HUES6 (cell line): Measurements from ENCODE around the gene MATN3.
A peak's percentile ranks its signal among the peaks of the same experiment; 100 is the strongest.

ENCODE experiments used
- H3K27ac ChIP-seq: 2 replicates; pipeline ENCODE4 v1.7.0; 2013; ENCODE audit warnings: low read depth, mild to moderate bottlenecking, low read length, inconsistent platforms
- H3K27me3 ChIP-seq: 2 replicates; pipeline ENCODE4 v1.6.1; 2013; ENCODE audit warnings: low read length; ENCODE audit not compliant: control insufficient read depth, insufficient read depth
- H3K36me3 ChIP-seq: 2 replicates; pipeline ENCODE4 v1.6.1; 2013; ENCODE audit warnings: low read length; ENCODE audit not compliant: control insufficient read depth, insufficient read depth
- H3K4me1 ChIP-seq: 2 replicates; pipeline ENCODE4 v1.6.1; 2013; ENCODE audit warnings: low read length; ENCODE audit not compliant: control insufficient read depth, insufficient read depth
- H3K4me3 ChIP-seq: 2 replicates; pipeline ENCODE4 v1.5.1; 2013; ENCODE audit warnings: low read depth, low read length
- H3K9ac ChIP-seq: one replicate; pipeline ENCODE4 v1.6.1; 2013; ENCODE audit warnings: mild to moderate bottlenecking, low read length
- H3K9me3 ChIP-seq: 2 replicates; pipeline ENCODE4 v1.6.1; 2013; ENCODE audit warnings: low read depth, low read length; ENCODE audit not compliant: control insufficient read depth, insufficient read depth

MATN3 gene

GRCh38 chr2:19971691-19972090, 40.8 kb downstream of the MATN3 start:
- no peak overlapping the region for H3K27ac ChIP-seq
- H3K9ac ChIP-seq: no peak overlapping the region
- H3K36me3 ChIP-seq: peaks cover 33% of the 10 kb centered on the region
- H3K4me1 ChIP-seq: no peaks in the 10 kb centered on the region
- no peaks in the 10 kb centered on the region for H3K27me3 ChIP-seq
- H3K4me3 ChIP-seq: no peak overlapping the region
- H3K9me3 ChIP-seq: no peaks in the 10 kb centered on the region

- H3K27ac ChIP-seq: no peak overlapping the region
- no peak overlapping the region for H3K4me3 ChIP-seq
- no peak overlapping the region for H3K9ac ChIP-seq
- peaks cover 18% of the 10 kb centered on the region for H3K36me3 ChIP-seq
- H3K9me3 ChIP-seq: no peaks in the 10 kb centered on the region
- H3K27me3 ChIP-seq: no peaks in the 10 kb centered on the region
- no peaks in the 10 kb centered on the region for H3K4me1 ChIP-seq
Measured at GRCh38 chr2:19963386-19963785, 49.1 kb downstream of the MATN3 start.

DNA sequence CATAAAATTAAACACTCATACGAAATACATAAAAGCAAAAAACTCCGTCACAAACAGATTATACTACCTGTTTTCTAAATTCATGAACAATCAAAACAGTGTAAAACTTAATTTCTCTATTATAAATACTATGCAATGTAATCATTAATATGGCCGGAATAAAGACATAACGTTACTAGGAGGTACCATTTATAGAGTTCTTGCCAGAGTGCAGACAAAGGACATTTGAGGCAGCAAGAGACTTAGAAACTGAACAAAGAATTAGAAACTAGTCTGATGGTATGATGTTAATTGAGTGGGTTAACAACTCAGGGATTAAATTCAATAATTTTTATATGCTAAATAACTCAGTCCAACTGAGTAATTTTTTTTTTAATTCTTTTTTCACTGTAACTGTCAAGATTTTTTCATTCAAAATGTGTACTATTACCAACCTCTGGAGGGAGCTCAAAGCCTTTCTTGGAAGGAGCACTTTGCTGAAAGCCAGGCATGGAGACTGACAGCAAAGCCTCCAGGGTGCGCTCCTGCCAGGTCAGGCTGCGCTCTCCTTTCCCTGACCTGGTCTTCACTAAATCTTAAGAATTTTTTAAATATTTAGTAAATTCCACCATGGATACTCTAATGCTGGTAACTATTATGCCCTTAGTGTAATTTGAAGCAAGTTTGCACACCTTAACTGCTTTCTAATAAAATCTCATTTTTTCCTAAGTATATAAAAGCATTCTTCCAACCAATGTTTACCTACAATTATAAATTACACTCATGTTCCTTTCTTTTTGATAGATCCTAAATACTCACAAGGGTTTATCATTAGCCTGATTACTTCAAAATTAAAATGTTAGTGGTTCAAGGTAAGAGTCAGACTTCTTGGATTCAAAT, 56.7 kb downstream of the MATN3 start:
- Histone ChIP-seq H3K9ac (no peak overlapping the region), H3K27me3 (no peaks in the 10 kb centered on the region), H3K4me3 (no peak overlapping the region), H3K9me3 (no peaks in the 10 kb centered on the region), H3K27ac (no peak overlapping the region), H3K36me3 (peaks cover 9% of the 10 kb centered on the region), H3K4me1 (no peaks in the 10 kb centered on the region)

DNA sequence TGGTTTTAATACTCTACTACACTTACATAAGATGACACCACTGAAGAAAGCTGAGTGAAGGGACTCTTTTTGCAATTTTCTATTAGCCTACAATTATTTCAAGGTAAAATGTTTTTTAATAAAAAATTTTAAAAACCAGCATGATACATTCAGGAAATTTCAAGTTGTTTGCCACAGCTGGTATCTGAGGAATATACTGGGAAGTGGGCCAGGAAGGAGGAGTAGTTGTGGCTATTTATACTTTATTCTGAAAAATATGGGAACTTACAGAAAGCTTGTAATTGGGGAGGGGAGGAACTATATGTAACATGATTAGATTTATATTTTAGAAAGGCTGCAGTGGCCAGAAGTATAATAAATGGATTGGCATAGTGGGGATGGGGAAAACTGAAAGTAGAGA, 63.4 kb downstream of the MATN3 start:
- Histone ChIP-seq H3K4me1 (peaks cover 12% of the 10 kb centered on the region), H3K27me3 (no peaks in the 10 kb centered on the region), H3K4me3 (no peak overlapping the region), H3K9ac (no peak overlapping the region), H3K9me3 (no peaks in the 10 kb centered on the region), H3K27ac (no peak overlapping the region), H3K36me3 (peaks cover 19% of the 10 kb centered on the region)

DNA sequence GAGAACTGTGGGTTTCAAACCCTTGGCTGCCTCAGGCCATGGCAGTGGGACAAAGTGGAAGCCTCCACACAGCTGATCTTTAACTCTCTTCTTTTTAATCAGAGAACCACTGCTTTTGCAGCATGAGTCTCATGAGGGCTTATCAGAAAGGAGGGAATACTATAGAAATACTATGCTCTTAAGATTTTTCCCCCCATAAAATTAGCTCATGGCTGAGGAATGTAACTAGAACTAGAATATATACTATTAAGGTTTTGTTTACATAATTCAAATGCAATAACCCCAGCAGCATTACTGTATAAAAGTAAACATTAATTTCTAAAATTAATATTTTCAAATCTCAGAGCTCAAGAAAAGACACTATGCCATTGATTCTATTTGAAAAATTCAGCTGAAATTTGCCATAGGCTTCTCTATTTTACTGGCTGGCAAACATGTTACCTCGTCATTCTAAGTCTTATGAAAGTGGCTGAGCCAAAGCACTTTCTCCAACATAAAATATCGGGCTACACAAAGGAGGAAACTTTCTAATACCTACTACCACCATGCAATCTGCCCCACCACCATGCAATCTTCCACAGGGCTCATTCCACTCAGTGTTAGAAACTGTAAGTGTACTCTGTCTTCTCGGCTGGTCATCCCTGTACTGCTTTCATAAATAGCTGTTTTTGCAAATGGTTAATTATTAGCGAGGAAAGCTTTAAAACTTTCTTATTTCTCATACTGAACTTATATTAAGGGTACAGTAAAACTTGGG, 65.1 kb downstream of the MATN3 start:
- Histone ChIP-seq H3K4me1 (peaks cover 25% of the 10 kb centered on the region), H3K4me3 (no peak overlapping the region), H3K27me3 (no peaks in the 10 kb centered on the region), H3K9me3 (no peaks in the 10 kb centered on the region), H3K36me3 (peaks cover 13% of the 10 kb centered on the region), H3K27ac (no peak overlapping the region), H3K9ac (no peak overlapping the region)

DNA sequence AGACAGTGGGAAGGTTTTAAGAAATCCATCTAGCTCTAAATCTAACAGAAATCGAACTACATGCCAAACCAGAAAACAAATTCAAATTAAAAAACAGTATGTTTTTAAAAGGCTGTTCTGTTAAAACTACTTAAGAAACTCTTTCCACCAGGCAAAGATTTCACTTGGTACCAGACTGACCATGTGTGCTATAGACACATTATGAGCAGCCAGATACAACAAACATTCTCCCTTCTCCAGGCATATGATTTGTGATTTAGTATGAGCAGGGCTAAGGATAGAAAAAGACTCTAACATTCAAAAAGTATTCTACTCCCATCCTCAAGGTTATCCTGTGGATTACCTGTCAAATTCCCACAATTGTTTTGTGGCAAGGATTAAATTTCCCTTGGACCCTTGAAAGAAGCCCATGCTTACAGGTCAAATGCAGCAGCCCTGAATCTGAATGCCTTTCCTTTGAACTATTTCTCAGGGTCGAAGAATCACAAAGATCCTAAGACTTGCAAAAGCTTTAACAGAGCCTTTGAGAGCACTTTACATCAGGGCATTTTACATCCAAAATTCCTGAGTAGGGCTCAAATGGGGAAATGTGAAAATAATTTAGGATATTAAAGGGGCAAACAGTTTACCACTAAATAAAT, 68.1 kb downstream of the MATN3 start:
- no peak overlapping the region for H3K9ac ChIP-seq

GRCh38 chr2:19943189-19943588, 69.3 kb downstream of the MATN3 start:
- no peak overlapping the region for H3K27ac ChIP-seq
- H3K4me3 ChIP-seq: no peak overlapping the region
- H3K9me3 ChIP-seq: no peaks in the 10 kb centered on the region
- peaks cover 8% of the 10 kb centered on the region for H3K36me3 ChIP-seq
- peaks cover 28% of the 10 kb centered on the region for H3K4me1 ChIP-seq
- no peak overlapping the region for H3K9ac ChIP-seq
- no peaks in the 10 kb centered on the region for H3K27me3 ChIP-seq

More for the DNA sequence above, 68.1 kb downstream of the MATN3 start:
- peaks cover 4% of the 10 kb centered on the region for H3K36me3 ChIP-seq
- H3K9me3 ChIP-seq: no peaks in the 10 kb centered on the region
- no peaks in the 10 kb centered on the region for H3K27me3 ChIP-seq
- peak overlapping the region; percentile 33; the same call in 1 of the 2 replicates for H3K4me3 ChIP-seq
- peak overlapping the region; percentile 45; the same call in 1 of the 2 replicates for H3K27ac ChIP-seq
- peaks cover 28% of the 10 kb centered on the region for H3K4me1 ChIP-seq

- no peak overlapping the region for H3K4me3 ChIP-seq
- H3K36me3 ChIP-seq: peaks cover 18% of the 10 kb centered on the region
- no peak overlapping the region for H3K27ac ChIP-seq
- peaks cover 28% of the 10 kb centered on the region for H3K4me1 ChIP-seq
- no peaks in the 10 kb centered on the region for H3K9me3 ChIP-seq
- no peak overlapping the region for H3K9ac ChIP-seq
- no peaks in the 10 kb centered on the region for H3K27me3 ChIP-seq
Measured at GRCh38 chr2:19942199-19942598, 70.3 kb downstream of the MATN3 start.
